Activated B cell treated with CpG ODN at 0.5 μM for 24 hours (primary cell): ENCODE measurements around the gene CTU2. TPM values are rescaled to one million over a fixed set of nuclear protein-coding genes. Genes with fewer than 3 reads are reported as not detected.
"Not testable (repeated sequence)": the region's sequence is repeated elsewhere in the genome, so short reads cannot be mapped to it uniquely, and the experiment has no call there.

ENCODE experiments used
- ATAC-seq: fragments of 200-7000 bp; cut with Tn5 transposase; one replicate; pipeline ENCODE4 v1.10.0; 2021; ENCODE audit warnings: low read depth, mild to moderate bottlenecking, moderate library complexity
- CTCF ChIA-PET: fragments of 350-600 bp; sonication (Branson Sonifier 250); formaldehyde crosslinking; loops from one replicate; lab custom pipeline; 2021; ENCODE audit warnings: antibody characterized with exemption; lab: Charles Lee
- POLR2A ChIA-PET: fragments of 350-600 bp; sonication (Branson Sonifier 250); formaldehyde crosslinking; loops from one replicate; lab custom pipeline; 2021; ENCODE audit warnings: antibody characterized with exemption; lab: Charles Lee
- DNase-seq: peaks from one replicate; pipeline ENCODE4 v3.0.0; 2022
- H3K27ac Mint-ChIP-seq: one replicate; pipeline ENCODE4 v1.8.0; 2020; ENCODE audit warnings: mixed read lengths
- H3K27me3 Mint-ChIP-seq: one replicate; pipeline ENCODE4 v1.8.0; 2021; ENCODE audit warnings: mixed read lengths
- H3K36me3 Mint-ChIP-seq: one replicate; pipeline ENCODE4 v1.8.0; 2021; ENCODE audit warnings: low read depth, mixed read lengths
- H3K4me1 Mint-ChIP-seq: one replicate; pipeline ENCODE4 v1.8.0; 2021; ENCODE audit warnings: mixed read lengths
- H3K4me3 Mint-ChIP-seq: one replicate; pipeline ENCODE4 v1.8.0; 2020; ENCODE audit warnings: mild to moderate bottlenecking, mixed read lengths
- H3K9me3 Mint-ChIP-seq: one replicate; pipeline ENCODE4 v1.8.0; 2020; ENCODE audit warnings: mixed read lengths
- intact Hi-C: fragments of 100-400 bp; cut with micrococcal nuclease; formaldehyde crosslinking; loops from one replicate; pipeline ENCODE4 v1.15.1; 2024
- total RNA-seq: library from RNA; stranded (reverse); gene quantifications from 2 replicates; pipeline ENCODE4 v1.2.3, GENCODE V29; 2022
- TF ChIP-seq, protein P1 (sequence below): fragments of 200-600 bp; IDR thresholded peaks from one replicate; pipeline ENCODE4 v1.8.0; 2022; ENCODE audit warnings: antibody characterized with exemption, mild to moderate bottlenecking

Gene CTU2
- total RNA-seq, 1 donor from 2014 or later, result 36.7 TPM

DNA sequence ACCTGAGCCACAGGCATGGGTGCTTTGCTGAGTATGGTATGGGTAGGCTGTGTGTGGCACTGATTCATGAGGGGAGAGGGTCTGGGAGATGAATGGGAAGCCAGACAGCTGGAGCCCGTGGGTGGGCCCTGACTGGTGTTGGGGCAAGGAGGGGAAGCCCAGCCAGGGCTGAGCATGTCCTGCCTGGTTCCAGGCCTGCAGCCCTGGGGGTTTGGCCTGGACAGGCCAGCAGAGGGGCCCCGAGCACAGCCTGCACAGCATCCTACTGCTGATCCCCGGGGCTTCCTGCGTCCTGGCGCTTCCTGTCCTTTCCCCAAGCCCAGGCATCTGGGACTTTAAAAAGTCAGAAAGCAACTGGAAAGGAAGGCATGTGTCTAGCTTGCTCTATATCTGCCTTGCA lies 38.8 kb upstream of the CTU2 start:
- POLR2A ChIA-PET, result no interaction called here
- Mint-ChIP-seq H3K27ac (peak overlapping the region; percentile 63), H3K27me3 (no peaks in the 10 kb centered on the region), H3K4me3 (no peak overlapping the region), H3K36me3 (peaks cover 11% of the 10 kb centered on the region), H3K4me1 (peaks cover 13% of the 10 kb centered on the region), H3K9me3 (no peaks in the 10 kb centered on the region)
- CTCF ChIA-PET, result no interaction called here
- TF ChIP-seq, protein P1, sequence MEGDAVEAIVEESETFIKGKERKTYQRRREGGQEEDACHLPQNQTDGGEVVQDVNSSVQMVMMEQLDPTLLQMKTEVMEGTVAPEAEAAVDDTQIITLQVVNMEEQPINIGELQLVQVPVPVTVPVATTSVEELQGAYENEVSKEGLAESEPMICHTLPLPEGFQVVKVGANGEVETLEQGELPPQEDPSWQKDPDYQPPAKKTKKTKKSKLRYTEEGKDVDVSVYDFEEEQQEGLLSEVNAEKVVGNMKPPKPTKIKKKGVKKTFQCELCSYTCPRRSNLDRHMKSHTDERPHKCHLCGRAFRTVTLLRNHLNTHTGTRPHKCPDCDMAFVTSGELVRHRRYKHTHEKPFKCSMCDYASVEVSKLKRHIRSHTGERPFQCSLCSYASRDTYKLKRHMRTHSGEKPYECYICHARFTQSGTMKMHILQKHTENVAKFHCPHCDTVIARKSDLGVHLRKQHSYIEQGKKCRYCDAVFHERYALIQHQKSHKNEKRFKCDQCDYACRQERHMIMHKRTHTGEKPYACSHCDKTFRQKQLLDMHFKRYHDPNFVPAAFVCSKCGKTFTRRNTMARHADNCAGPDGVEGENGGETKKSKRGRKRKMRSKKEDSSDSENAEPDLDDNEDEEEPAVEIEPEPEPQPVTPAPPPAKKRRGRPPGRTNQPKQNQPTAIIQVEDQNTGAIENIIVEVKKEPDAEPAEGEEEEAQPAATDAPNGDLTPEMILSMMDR, result no peak
- no peak for DNase-seq
- intact Hi-C loops, result no loop called here
- no peak for ATAC-seq

DNA sequence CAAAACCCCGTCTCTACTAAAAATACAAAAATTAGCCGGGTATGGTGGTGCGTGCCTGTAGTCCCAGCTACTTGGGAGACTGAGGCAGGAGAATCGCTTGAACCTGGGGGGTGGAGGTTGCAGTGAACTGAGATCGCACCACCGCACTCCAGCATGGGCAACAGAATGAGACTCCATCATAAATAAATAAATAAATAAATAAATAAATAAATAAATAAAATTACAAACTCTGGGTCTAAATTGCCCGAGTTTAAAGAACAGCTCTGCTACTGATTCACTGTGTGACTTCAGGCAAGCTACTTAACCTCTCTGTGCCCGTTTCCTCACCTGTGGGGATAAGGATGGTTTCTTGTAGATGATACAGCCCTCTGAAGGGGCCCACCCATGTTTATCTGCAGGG lies 36.8 kb upstream of the CTU2 start:
- H3K4me1 Mint-ChIP-seq, CTCF ChIA-PET, H3K36me3 Mint-ChIP-seq, H3K27ac Mint-ChIP-seq, DNase-seq, H3K27me3 Mint-ChIP-seq, H3K9me3 Mint-ChIP-seq, ATAC-seq, intact Hi-C loops, POLR2A ChIA-PET, H3K4me3 Mint-ChIP-seq: not testable (repeated sequence)

DNA sequence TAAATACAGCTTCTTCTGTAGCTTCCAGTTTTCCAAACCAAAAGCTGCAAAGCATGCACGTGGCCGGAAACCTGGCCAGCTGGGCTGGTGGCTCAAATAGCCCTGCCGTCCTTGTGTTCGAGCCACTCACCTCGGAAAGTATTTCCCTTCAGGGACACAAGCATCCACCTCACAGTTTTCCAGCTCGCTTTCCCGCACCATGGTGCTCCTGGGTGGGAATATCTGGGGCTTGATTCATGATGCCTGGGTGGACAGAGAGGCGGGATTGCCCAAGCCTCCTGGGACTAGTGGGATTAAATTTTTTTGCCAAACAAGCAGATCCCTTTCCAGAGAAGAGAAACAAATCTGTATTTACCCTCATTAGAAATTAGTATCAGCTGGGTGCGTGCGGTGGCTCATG lies 36.3 kb upstream of the CTU2 start:
- intact Hi-C loops, result no loop called here
- Mint-ChIP-seq H3K27me3 (no peaks in the 10 kb centered on the region), H3K36me3 (peaks cover 7% of the 10 kb centered on the region), H3K9me3 (no peaks in the 10 kb centered on the region), H3K4me3 (no peak overlapping the region), H3K27ac (no peak overlapping the region), H3K4me1 (peaks cover 5% of the 10 kb centered on the region)
- POLR2A ChIA-PET, result no interaction called here
- no peak for ATAC-seq
- DNase-seq, result no peak
- CTCF ChIA-PET, result no interaction called here
- TF ChIP-seq, protein P1, result no peak

DNA sequence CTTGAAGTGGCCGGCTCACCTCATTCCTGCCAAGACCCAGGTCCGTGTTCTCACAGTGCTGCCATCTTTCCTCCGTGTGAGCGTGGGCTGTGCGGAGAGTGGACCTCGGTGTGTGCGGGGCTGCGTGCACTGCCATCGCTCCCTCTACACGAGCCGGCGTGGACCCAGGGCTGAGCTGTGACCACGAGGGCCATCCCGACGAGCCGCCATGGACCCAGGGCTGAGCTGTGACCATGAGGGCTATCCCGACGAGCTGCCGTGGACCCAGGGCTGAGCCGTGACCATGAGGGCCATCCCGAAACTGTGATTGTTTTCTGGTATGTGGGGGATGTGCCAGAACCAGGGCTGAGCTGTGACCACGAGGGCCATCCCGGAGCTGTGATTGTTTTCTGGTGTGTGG lies 34.5 kb upstream of the CTU2 start:
- intact Hi-C loops, result no loop called here

DNA sequence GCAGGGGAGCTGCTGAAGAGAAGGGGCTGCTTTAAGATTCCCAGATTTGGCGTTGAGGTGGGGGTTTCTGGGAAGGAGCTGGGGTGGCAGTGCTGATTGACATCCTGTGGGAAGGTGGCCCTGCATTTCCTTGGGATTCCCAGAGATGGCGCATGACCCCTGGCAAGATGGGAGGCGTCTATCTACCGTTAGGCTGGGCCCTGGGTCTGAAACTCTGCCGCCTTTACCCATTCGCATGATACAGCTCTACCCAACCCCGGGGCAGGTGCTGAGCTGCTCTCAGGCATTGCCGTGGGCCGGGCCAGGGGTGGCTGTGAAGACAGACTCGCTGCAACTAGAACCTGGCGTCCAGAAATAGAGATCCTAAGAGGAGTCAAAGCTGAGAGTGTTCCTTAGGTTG lies 33.5 kb upstream of the CTU2 start:
- Mint-ChIP-seq H3K4me1 (no peaks in the 10 kb centered on the region), H3K36me3 (peaks cover 18% of the 10 kb centered on the region), H3K9me3 (no peaks in the 10 kb centered on the region), H3K4me3 (no peak overlapping the region), H3K27ac (no peak overlapping the region), H3K27me3 (no peaks in the 10 kb centered on the region)
- DNase-seq, result no peak
- ChIA-PET POLR2A (no interaction called here), CTCF (no interaction called here)
- TF ChIP-seq, protein P1, result no peak
- ATAC-seq, result no peak
- intact Hi-C loops, result no loop called here

More for the DNA sequence above, 34.5 kb upstream of the CTU2 start:
- TF ChIP-seq, protein P1, result no peak
- Mint-ChIP-seq H3K4me3 (no peak overlapping the region), H3K9me3 (no peaks in the 10 kb centered on the region), H3K4me1 (no peaks in the 10 kb centered on the region), H3K27me3 (no peaks in the 10 kb centered on the region), H3K27ac (no peak overlapping the region), H3K36me3 (peaks cover 11% of the 10 kb centered on the region)
- ATAC-seq (no peak), DNase-seq (no peak)
- CTCF ChIA-PET, result no interaction called here
- POLR2A ChIA-PET, result interaction anchor here (1.0 to 1.4 kb wide), 3 partner anchors 8 to 29 kb away, joined by 3 to 4 read pairs (median 4); no protein-coding TSS in a partner anchor
